Adrenal gland (tissue), 12 donors: ENCODE data around the gene AK8. TPM values are rescaled to one million over a fixed set of nuclear protein-coding genes. Genes with fewer than 3 reads are reported as not detected.
"Not testable (repeated sequence)": the region's sequence is repeated elsewhere in the genome, so short reads cannot be mapped to it uniquely, and the experiment has no call there.

ENCODE experiments used
- DNase-seq, 7 donors: peaks; one replicate each; pipeline ENCODE4 v3.0.0-alpha.2; 2019 to 2020
- H3K27ac ChIP-seq, 5 donors: fragments of 200-600 bp; sonication (generic) in 4 of 5; 1 replicate in 3 of 5; 2 replicates in 2 of 5; pipeline versions ENCODE4 v1.5.1 to v1.8.0; 2016 to 2020; ENCODE audit warnings: mild to moderate bottlenecking in 1 of 5
- H3K27me3 ChIP-seq: fragments of 200-600 bp; 2 replicates; pipeline ENCODE4 v1.8.0; 2021
- H3K36me3 ChIP-seq, 2 donors: fragments of 200-600 bp; replicated peaks in 1 of 2; 1 replicate in 1 of 2; 2 replicates in 1 of 2; pipeline versions ENCODE4 v1.5.1 to v1.8.0; 2018 to 2022
- H3K4me1 ChIP-seq, 2 donors: fragments of 200-600 bp; replicated peaks in 1 of 2; 1 replicate in 1 of 2; 2 replicates in 1 of 2; pipeline versions ENCODE4 v1.5.1 to v1.8.0; 2018 to 2021
- H3K4me3 ChIP-seq, 4 donors: fragments of 200-600 bp; sonication (generic) in 3 of 4; one replicate each; pipeline ENCODE4 v1.5.1; 2016 to 2018
- H3K9me3 ChIP-seq, 3 donors: fragments of 200-600 bp; sonication (generic) in 1 of 3; replicated peaks in 1 of 3; 1 replicate in 2 of 3; 2 replicates in 1 of 3; pipeline versions ENCODE4 v1.5.1 to v1.8.0; 2016 to 2021
- CTCF ChIP-seq, 6 experiments: fragments of 450-650 bp in 4 of 6; fragments of 200-600 bp in 2 of 6; sonication (generic) in 1 of 6; IDR thresholded peaks; 1 replicate in 5 of 6; 2 replicates in 1 of 6; pipeline versions ENCODE4 v1.5.1 to v1.8.0; 2016 to 2021; ENCODE audit warnings: antibody characterized with exemption in 6 of 6, mild to moderate bottlenecking in 2 of 6, moderate library complexity in 1 of 6
- POLR2A ChIP-seq, 2 donors: fragments of 450-650 bp; IDR thresholded peaks; one replicate each; pipeline ENCODE4 v1.6.1; 2017; ENCODE audit warnings: antibody characterized with exemption in 2 of 2, mild to moderate bottlenecking in 2 of 2, moderate library complexity in 1 of 2
- WGBS, 4 donors: extraction: QIAGEN DNeasy Blood & Tissue Kit in 2 of 4; methylation state at CpG; one replicate each; pipeline versions ENCODE4 v1.1.5 to v1.1.7; 2013 to 2017; 5-methylcytosine and 5-hydroxymethylcytosine counted together
- intact Hi-C, 2 donors: fragments of 100-400 bp; cut with DNase I; formaldehyde crosslinking; loops; one replicate each; pipeline versions ENCODE4 v1.14.1 to v1.15.0; 2022 to 2023
- polyA plus RNA-seq, 3 donors: library from polyadenylated mRNA; stranded (reverse); fragments of 200-250 nt in 2 of 3; fragments of 350-450 nt in 1 of 3; fragmentation: Illumina TruSeq in 1 of 3; extraction: RNeasy Lipid Tissue Mini Kit (QIAGEN cat#74804) in 1 of 3; gene quantifications; one replicate each; pipeline ENCODE4 v1.2.3, GENCODE V29; 2013 to 2014
- total RNA-seq, 9 donors: library from RNA; depleted of rRNA in 4 of 9; stranded (reverse); fragments of >200 nt in 4 of 9; fragments of 120-200 nt in 1 of 9; fragmentation: NEBNext Ultra II Directional in 1 of 9; extraction: Animal tissue kit (Norgen Biotek cat#: 25700) in 1 of 9; gene quantifications; one replicate each; pipeline versions ENCODE4 v1.1.0 to v1.2.4, GENCODE V29; 2013 to 2023
- donor health status: healthy with polysubstance abuse.
- donor health status: Bipolar disorder and iron deficiency.
- donor health status: DM: yes; HTN: yes; CAD: no.
- donor health status: DM: no; HTN: no; CAD: no.
- donor health status: DM: no; HTN: no; CAD: no.
- donor health status: DM: yes; HTN: yes; CAD: no.

The AK8 gene
- total and polyA plus RNA-seq, 12 donors: 0.69 to 6.0 (median 1.5) TPM

GRCh38 chr9:132712753-132713152 is 165.3 kb downstream of the AK8 start:
- H3K9me3 ChIP-seq: no peaks in the 10 kb centered on the region
- intact Hi-C loops: no loop called here
- H3K36me3 ChIP-seq: no peaks in the 10 kb centered on the region
- no peak overlapping the region for H3K4me3 ChIP-seq
- no peaks in the 10 kb centered on the region for H3K4me1 ChIP-seq
- DNase-seq: no peak
- 82 to 86% (median 84%) methylated on average over 5 of the region's 5 CpGs for WGBS, 4 donors
- no peak overlapping the region for H3K27ac ChIP-seq
- H3K27me3 ChIP-seq: no peaks in the 10 kb centered on the region
- TF ChIP-seq POLR2A (IDR thresholded peaks at IDR 0.05) (no peak), CTCF (IDR thresholded peaks at IDR 0.05) (no peak)

GRCh38 chr9:132711846-132712245 is 166.2 kb downstream of the AK8 start:
- Histone ChIP-seq H3K27me3 (no peaks in the 10 kb centered on the region), H3K4me1 (no peaks in the 10 kb centered on the region), H3K4me3 (no peak overlapping the region), H3K9me3 (no peaks in the 10 kb centered on the region), H3K27ac (no peak overlapping the region), H3K36me3 (no peaks in the 10 kb centered on the region)
- intact Hi-C loops: no loop called here
- no peak for DNase-seq
- 80 to 91% (median 81%) methylated on average over 3 of the region's 3 CpGs for WGBS, 4 donors
- no peak for TF ChIP-seq POLR2A (IDR thresholded peaks at IDR 0.05)
- TF ChIP-seq CTCF (IDR thresholded peaks at IDR 0.05): no peak

- not testable (repeated sequence) for H3K27ac ChIP-seq
- 87 to 89% (median 88%) methylated on average over 5 of the region's 5 CpGs for WGBS, 4 donors
These were observed 166.9 kb downstream of the AK8 start for GRCh38 chr9:132711152-132711551.

GRCh38 chr9:132710333-132710732 is 167.8 kb downstream of the AK8 start:
- no peak for TF ChIP-seq POLR2A (IDR thresholded peaks at IDR 0.05)
- TF ChIP-seq CTCF (IDR thresholded peaks at IDR 0.05): no peak
- 67 to 80% (median 73%) methylated on average over 6 of the region's 6 CpGs for WGBS, 4 donors
- Histone ChIP-seq H3K27me3 (no peaks in the 10 kb centered on the region), H3K27ac (no peak overlapping the region), H3K4me1 (no peaks in the 10 kb centered on the region), H3K36me3 (no peaks in the 10 kb centered on the region), H3K4me3 (no peak overlapping the region), H3K9me3 (no peaks in the 10 kb centered on the region)
- intact Hi-C loops: no loop called here
- no peak for DNase-seq

More at GRCh38 chr9:132711152-132711551, 166.9 kb downstream of the AK8 start:
- H3K27me3 ChIP-seq, H3K4me3 ChIP-seq, intact Hi-C loops, H3K4me1 ChIP-seq, DNase-seq, H3K36me3 ChIP-seq, H3K9me3 ChIP-seq: not testable (repeated sequence)

- Histone ChIP-seq H3K4me3 (no peak overlapping the region), H3K27ac (no peak overlapping the region), H3K4me1 (no peaks in the 10 kb centered on the region), H3K27me3 (no peaks in the 10 kb centered on the region), H3K36me3 (no peaks in the 10 kb centered on the region), H3K9me3 (no peaks in the 10 kb centered on the region)
- 77 to 88% (median 86%) methylated on average over 18 to 23 of the region's 23 CpGs for WGBS, 4 donors
- intact Hi-C loops: no loop called here
- TF ChIP-seq POLR2A (IDR thresholded peaks at IDR 0.05) (no peak), CTCF (IDR thresholded peaks at IDR 0.05) (no peak)
- DNase-seq: no peak
These were observed 169.2 kb downstream of the AK8 start for GRCh38 chr9:132708769-132709430.
